T-helper 22 cell (primary cell): ENCODE data around the gene DTD1.
"Not testable (repeated sequence)": the region's sequence is repeated elsewhere in the genome, so short reads cannot be mapped to it uniquely, and the experiment has no call there.

Experiments
- DNase-seq: peaks from one replicate; pipeline ENCODE4 v3.0.0-alpha.2; 2020; ENCODE audit warnings: low read depth

DTD1 gene

GRCh38 chr20:18740726-18741125, 152.9 kb downstream of the DTD1 start:
- no peak for DNase-seq

- DNase-seq: no peak
Observed at GRCh38 chr20:18742841-18743240, 155.0 kb downstream of the DTD1 start.

- no peak for DNase-seq
Observed at GRCh38 chr20:18743665-18744440, 156.0 kb downstream of the DTD1 start.

- no peak for DNase-seq
Observed at GRCh38 chr20:18747090-18747489, 159.2 kb downstream of the DTD1 start.

- DNase-seq: no peak
Observed at GRCh38 chr20:18748987-18749386, 161.1 kb downstream of the DTD1 start.

- DNase-seq: no peak
Observed at GRCh38 chr20:18749528-18749927, 161.7 kb downstream of the DTD1 start.

- DNase-seq: no peak
Observed at GRCh38 chr20:18750735-18751134, 162.9 kb downstream of the DTD1 start.

- DNase-seq: no peak
Observed at GRCh38 chr20:18754030-18754652, 166.3 kb downstream of the DTD1 start.

- no peak for DNase-seq
Observed at GRCh38 chr20:18754653-18755045, 166.8 kb downstream of the DTD1 start.

GRCh38 chr20:18760852-18761251, 173.0 kb downstream of the DTD1 start:
- not testable (repeated sequence) for DNase-seq

GRCh38 chr20:18767676-18768075, 179.8 kb downstream of the DTD1 start:
- no peak for DNase-seq

- no peak for DNase-seq
Observed at GRCh38 chr20:18773566-18773965, 185.7 kb downstream of the DTD1 start.

GRCh38 chr20:18774207-18774606, 186.4 kb downstream of the DTD1 start:
- no peak for DNase-seq

GRCh38 chr20:18775633-18776032, 187.8 kb downstream of the DTD1 start:
- no peak for DNase-seq

GRCh38 chr20:18778690-18779392, 191.0 kb downstream of the DTD1 start:
- DNase-seq: no peak

- no peak for DNase-seq
Observed at GRCh38 chr20:18780385-18781130, 192.7 kb downstream of the DTD1 start.

- DNase-seq: no peak
Observed at GRCh38 chr20:18781509-18781908, 193.7 kb downstream of the DTD1 start.

- DNase-seq: no peak
Observed at GRCh38 chr20:18783385-18783959, 195.6 kb downstream of the DTD1 start.

GRCh38 chr20:18787046-18787445, 199.2 kb downstream of the DTD1 start:
- DNase-seq: not testable (repeated sequence)

- DNase-seq: no peak
Observed at GRCh38 chr20:18788021-18788420, 200.2 kb downstream of the DTD1 start.

- no peak for DNase-seq
Observed at GRCh38 chr20:18790787-18791186, 202.9 kb downstream of the DTD1 start.
